Left colon (tissue), 2 donors: Measurements from ENCODE around the gene GNA15. TPM values are rescaled to one million over a fixed set of nuclear protein-coding genes. Genes with fewer than 3 reads are reported as not detected.
"Not testable (repeated sequence)": the region's sequence is repeated elsewhere in the genome, so short reads cannot be mapped to it uniquely, and the experiment has no call there.

Experiments
- ATAC-seq: fragments of 200-7000 bp; cut with Tn5 transposase; one replicate; pipeline ENCODE4 v1.9.1; 2020; ENCODE audit warnings: mild to moderate bottlenecking, moderate library complexity
- DNase-seq, 2 donors: peaks; one replicate each; pipeline ENCODE4 v3.0.0-alpha.2; 2020
- intact Hi-C, 2 donors: fragments of 100-400 bp; cut with DNase I in 1 of 2; cut with micrococcal nuclease in 1 of 2; formaldehyde crosslinking; loops; one replicate each; pipeline versions ENCODE4 v1.11.2 to v1.14.0; 2022; cut with DNase I, micrococcal nuclease
- total RNA-seq, 2 donors: library from RNA; stranded (reverse); fragmentation: NEBNext Ultra II Directional; extraction: Animal tissue kit (Norgen Biotek cat#: 25700); gene quantifications; one replicate each; pipeline ENCODE4 v1.2.1, GENCODE V29; 2021
- donor health status: DM: no; HTN: no; CAD: no.
- donor health status: DM: yes; HTN: yes; CAD: no.

GNA15 gene
- total RNA-seq, 2 donors from 2014 or later, result 3.0 to 4.8 TPM

- ATAC-seq, result no peak
- DNase-seq, result no peak
- intact Hi-C loops, result no loop called here
These were observed 44.0 kb downstream of the GNA15 start for GRCh38 chr19:3179739-3180293.

- DNase-seq, result peak in 1 of 2 donors; percentile 18
- ATAC-seq, result no peak
- intact Hi-C loops, result no loop called here
These were observed 48.1 kb downstream of the GNA15 start for GRCh38 chr19:3183721-3184641.

DNA sequence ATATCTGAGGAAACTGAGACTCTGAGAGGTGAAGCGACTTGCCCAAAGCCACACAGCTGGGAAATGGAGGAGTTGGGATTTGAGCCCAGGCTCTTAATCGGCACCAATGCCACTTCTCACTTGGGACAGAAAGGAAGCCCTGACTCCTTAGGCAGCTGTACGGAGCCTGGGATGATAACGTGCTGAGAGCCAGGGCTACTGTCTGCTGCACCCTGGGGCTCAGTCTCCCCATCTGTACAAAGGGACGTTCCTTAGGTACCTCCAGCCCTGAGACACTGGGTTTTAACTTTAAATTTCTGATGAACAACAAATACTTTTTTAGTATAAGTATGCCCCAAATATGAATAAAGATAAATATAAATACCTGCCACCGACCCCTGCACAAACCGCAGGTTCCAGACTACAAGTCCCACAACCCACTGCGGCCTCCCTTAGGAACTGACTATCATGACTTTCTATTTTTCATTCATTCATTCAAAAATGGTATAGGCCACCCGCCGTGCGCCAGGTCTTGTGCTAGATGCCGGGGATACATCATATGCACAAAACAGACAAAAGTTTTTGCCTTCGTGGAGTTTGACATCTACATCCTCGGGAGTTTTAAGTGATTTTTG lies 49.1 kb downstream of the GNA15 start:
- DNase-seq (peak in 1 of 2 donors; percentile 82), ATAC-seq (peak; percentile 21)
- intact Hi-C loops, result no loop called here

- DNase-seq (peak; percentile 94 to 95), ATAC-seq (peak; percentile 78)
- intact Hi-C loops, result no loop called here
These were observed 49.8 kb downstream of the GNA15 start, which contains the start of gene NCLN for GRCh38 chr19:3185461-3186159. Gene NCLN (plus strand): TSS chr19:3185930. CDS start chr19:3186031, 101 bp downstream.

- intact Hi-C loops, result no loop called here
- peak; percentile 17 for ATAC-seq
- DNase-seq, result peak in 1 of 2 donors; percentile 50
These were observed 50.4 kb downstream of the GNA15 start for GRCh38 chr19:3186160-3186688.

GRCh38 chr19:3186891-3187661 lies 51.2 kb downstream of the GNA15 start:
- DNase-seq, result no peak
- no peak for ATAC-seq
- intact Hi-C loops, result no loop called here

GRCh38 chr19:3187662-3188511 lies 52.1 kb downstream of the GNA15 start:
- DNase-seq (no peak), ATAC-seq (no peak)
- intact Hi-C loops, result no loop called here

- peak; percentile 89 to 91 for DNase-seq
- peak; percentile 68 for ATAC-seq
- intact Hi-C loops, result no loop called here
These were observed 53.1 kb downstream of the GNA15 start for GRCh38 chr19:3188627-3189596.

- peak in 1 of 2 donors; percentile 67 for DNase-seq
- no peak for ATAC-seq
- intact Hi-C loops, result no loop called here
These were observed 54.1 kb downstream of the GNA15 start for GRCh38 chr19:3189702-3190469.

GRCh38 chr19:3190470-3190770 lies 54.6 kb downstream of the GNA15 start:
- DNase-seq (no peak), ATAC-seq (no peak)
- intact Hi-C loops, result no loop called here

DNA sequence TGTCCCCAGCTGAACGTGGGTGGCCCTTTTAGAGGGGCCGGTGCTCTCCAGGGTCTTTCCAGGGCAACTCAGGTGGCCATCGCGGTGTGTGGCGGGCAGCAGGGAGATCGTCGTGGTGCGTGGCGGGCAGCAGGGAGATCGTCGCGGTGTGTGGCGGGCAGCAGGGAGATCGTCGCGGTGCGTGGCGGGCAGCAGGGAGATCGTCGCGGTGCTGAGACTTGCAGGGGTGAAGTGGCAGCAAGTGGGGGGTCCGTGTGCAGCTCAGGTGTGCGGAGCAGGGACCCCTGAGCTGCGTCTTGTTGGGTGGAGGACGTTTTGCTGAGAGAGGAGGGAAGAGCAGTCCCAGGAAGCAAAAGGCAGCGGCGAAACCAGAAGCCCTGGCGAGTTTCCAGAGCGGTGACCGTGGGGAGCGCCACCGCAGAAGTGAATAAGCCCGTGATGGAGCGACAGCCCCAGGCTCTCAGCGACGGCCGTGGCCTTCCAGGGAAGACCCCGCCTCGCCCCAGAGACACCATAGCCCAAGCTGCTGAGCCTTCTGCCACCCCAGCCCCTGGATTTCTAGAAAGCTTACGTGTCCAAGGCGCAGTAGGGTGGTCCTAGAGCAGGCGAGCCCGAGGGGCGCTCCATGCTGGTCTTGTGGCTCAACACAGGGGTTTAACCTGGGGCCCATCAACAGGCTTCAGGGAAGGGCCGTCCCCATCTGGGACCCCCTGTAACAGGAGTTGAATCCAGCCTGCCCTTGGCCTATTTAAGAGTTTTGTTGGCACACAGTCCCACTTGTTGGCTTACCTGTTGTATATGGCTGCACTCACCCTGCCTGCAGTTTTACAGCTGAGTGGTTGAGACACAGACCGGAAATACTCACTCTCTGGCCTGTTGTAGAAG lies 55.3 kb downstream of the GNA15 start:
- ATAC-seq (no peak), DNase-seq (no peak)
- intact Hi-C loops, result no loop called here

DNA sequence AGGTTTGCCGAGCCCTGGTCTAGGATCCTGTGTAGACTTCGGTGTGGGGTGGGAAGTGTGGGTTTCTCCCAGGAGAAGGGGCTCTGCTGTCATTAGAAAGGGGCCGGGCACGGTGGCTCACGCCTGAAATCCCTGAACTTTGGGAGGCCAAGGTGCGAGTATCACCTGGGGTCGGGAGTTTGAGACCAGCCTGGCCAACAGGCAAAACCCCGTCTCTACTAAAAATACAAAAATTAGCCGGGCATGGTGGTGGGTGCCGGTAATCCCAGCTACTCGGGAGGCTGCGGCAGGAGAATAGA lies 55.9 kb downstream of the GNA15 start:
- ATAC-seq, DNase-seq, intact Hi-C loops: not testable (repeated sequence)

DNA sequence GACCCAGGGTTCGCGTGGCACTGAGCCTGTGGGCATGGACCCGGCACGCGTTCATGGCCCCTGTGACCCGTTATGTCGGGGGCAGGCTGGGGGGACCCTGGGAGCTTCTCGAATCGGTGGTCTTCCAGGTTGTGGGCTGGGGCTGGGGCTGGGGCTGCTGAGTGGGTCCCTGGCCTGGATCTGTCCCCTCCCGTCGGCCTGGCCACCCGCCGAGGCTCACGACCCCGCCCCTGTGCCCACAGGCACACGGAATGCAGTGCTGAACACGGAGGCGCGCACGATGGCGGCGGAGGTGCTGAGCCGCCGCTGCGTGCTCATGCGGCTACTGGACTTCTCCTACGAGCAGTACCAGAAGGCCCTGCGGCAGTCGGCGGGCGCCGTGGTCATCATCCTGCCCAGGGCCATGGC lies 56.4 kb downstream of the GNA15 start:
- DNase-seq, result no peak
- no peak for ATAC-seq
- intact Hi-C loops, result no loop called here

GRCh38 chr19:3192684-3193083 lies 56.9 kb downstream of the GNA15 start:
- intact Hi-C loops, result no loop called here
- ATAC-seq (no peak), DNase-seq (no peak)
